HEK293T (cell line): Measurements from ENCODE around the gene PTTG1.
"Not testable (repeated sequence)": the region's sequence is repeated elsewhere in the genome, so short reads cannot be mapped to it uniquely, and the experiment has no call there.

Experiments
- CTCF ChIA-PET: fragments of 350-600 bp; formaldehyde crosslinking; extraction: SDS; loops from one replicate; lab custom pipeline; 2021; ENCODE audit warnings: antibody characterized with exemption, inconsistent platforms; lab: Yijun Ruan, JAX
- POLR2A ChIA-PET: fragments of 350-600 bp; formaldehyde crosslinking; extraction: SDS; loops from one replicate; lab custom pipeline; 2020; ENCODE audit warnings: antibody characterized with exemption, inconsistent platforms; lab: Yijun Ruan, JAX
- DNase-seq: peaks from one replicate; pipeline ENCODE4 v3.0.0; 2012; ENCODE audit warnings: mixed read lengths; ENCODE audit errors: extremely low spot score
- ARNT ChIP-seq: fragments of 450-650 bp; IDR thresholded peaks from 2 replicates; pipeline ENCODE4 v1.6.1; 2017; ENCODE audit warnings: mild to moderate bottlenecking
- BHLHE40 ChIP-seq: fragments of 450-650 bp; IDR thresholded peaks from 2 replicates; pipeline ENCODE4 v1.6.1; 2016; ENCODE audit warnings: mild to moderate bottlenecking, moderate library complexity, borderline replicate concordance
- CTBP1 ChIP-seq: fragments of 450-650 bp; IDR thresholded peaks from 2 replicates; pipeline ENCODE4 v1.6.1; 2016; ENCODE audit warnings: borderline replicate concordance
- ELF4 ChIP-seq: fragments of 450-650 bp; IDR thresholded peaks from 2 replicates; pipeline ENCODE4 v1.6.1; 2017; ENCODE audit warnings: antibody characterized with exemption
- FOXA1 ChIP-seq: fragments of 450-650 bp; IDR thresholded peaks from 2 replicates; pipeline ENCODE4 v1.6.1; 2016; ENCODE audit warnings: mild to moderate bottlenecking
- FOXK2 ChIP-seq: fragments of 450-650 bp; IDR thresholded peaks from 2 replicates; pipeline ENCODE4 v1.6.1; 2016; ENCODE audit warnings: mild to moderate bottlenecking
- FOXM1 ChIP-seq: fragments of 450-650 bp; IDR thresholded peaks from 2 replicates; pipeline ENCODE4 v1.6.1; 2017; ENCODE audit warnings: mild to moderate bottlenecking, borderline replicate concordance
- HDGF ChIP-seq: fragments of 450-650 bp; IDR thresholded peaks from 2 replicates; pipeline ENCODE4 v1.6.1; 2017; ENCODE audit warnings: antibody characterized with exemption, borderline replicate concordance
- L3MBTL2 ChIP-seq: fragments of 450-650 bp; conservative IDR thresholded peaks from 2 replicates; pipeline ENCODE4 v1.6.1; 2016; ENCODE audit warnings: mild to moderate bottlenecking
- LEF1 ChIP-seq: fragments of 450-650 bp; IDR thresholded peaks from 2 replicates; pipeline ENCODE4 v1.6.1; 2017; ENCODE audit warnings: mild to moderate bottlenecking, borderline replicate concordance
- NFRKB ChIP-seq: fragments of 450-650 bp; IDR thresholded peaks from 2 replicates; pipeline ENCODE4 v1.6.1; 2016; ENCODE audit warnings: mild to moderate bottlenecking, moderate library complexity
- PKNOX1 ChIP-seq: fragments of 450-650 bp; IDR thresholded peaks from 2 replicates; pipeline ENCODE4 v1.6.1; 2016
- SP1 ChIP-seq: fragments of 450-650 bp; IDR thresholded peaks from 2 replicates; pipeline ENCODE4 v1.6.1; 2017
- SUZ12 ChIP-seq: fragments of 450-650 bp; IDR thresholded peaks from 2 replicates; pipeline ENCODE4 v1.6.1; 2016; ENCODE audit warnings: mild to moderate bottlenecking
- TARDBP ChIP-seq: fragments of 450-650 bp; IDR thresholded peaks from 2 replicates; pipeline ENCODE4 v1.6.1; 2016
- ZNF384 ChIP-seq: fragments of 450-650 bp; IDR thresholded peaks from 2 replicates; pipeline ENCODE4 v1.6.1; 2016

Gene PTTG1

GRCh38 chr5:160427607-160428006 lies 6.0 kb downstream of the PTTG1 start:
- DNase-seq, result no peak
- POLR2A ChIA-PET, result no interaction called here
- CTCF ChIA-PET, result interaction anchor here (0.5 to 1.6 kb wide), 2 partner anchors 11 to 382 kb away, joined by 3 to 6 read pairs; no protein-coding TSS in a partner anchor
- TF ChIP-seq L3MBTL2 (no peak), CTBP1 (no peak), FOXM1 (no peak), BHLHE40 (no peak), LEF1 (no peak), TARDBP (no peak), PKNOX1 (no peak), HDGF (no peak), SP1 (no peak), FOXA1 (no peak), NFRKB (no peak), ARNT (no peak), ELF4 (no peak), ZNF384 (no peak), SUZ12 (no peak), FOXK2 (no peak)

GRCh38 chr5:160432196-160432595 lies 10.5 kb downstream of the PTTG1 start:
- DNase-seq, result no peak
- ChIA-PET CTCF (no interaction called here), POLR2A (interaction anchor here (1.5 kb wide), 1 partner anchor 10 kb away, joined by 3 read pairs; the partner anchor contains the start of gene PTTG1)
- TF ChIP-seq ARNT, result no peak
- TF ChIP-seq HDGF, result no peak
- no peak for TF ChIP-seq SUZ12
- no peak for TF ChIP-seq CTBP1
- no peak for TF ChIP-seq TARDBP
- no peak for TF ChIP-seq FOXM1

GRCh38 chr5:160432787-160433186 lies 11.1 kb downstream of the PTTG1 start:
- ChIA-PET CTCF (no interaction called here), POLR2A (interaction anchor here (1.2 kb wide), 1 partner anchor 11 kb away, joined by 4 read pairs; the partner anchor contains the start of gene PTTG1)
- TF ChIP-seq SUZ12, result no peak
- no peak for TF ChIP-seq L3MBTL2
- no peak for TF ChIP-seq PKNOX1
- TF ChIP-seq CTBP1, result no peak
- no peak for TF ChIP-seq FOXM1
- no peak for TF ChIP-seq NFRKB
- TF ChIP-seq TARDBP, result no peak
- TF ChIP-seq ZNF384, result no peak
- no peak for TF ChIP-seq HDGF
- no peak for TF ChIP-seq LEF1
- TF ChIP-seq BHLHE40, result no peak
- no peak for TF ChIP-seq ELF4
- TF ChIP-seq ARNT, result no peak
- no peak for TF ChIP-seq FOXK2
- DNase-seq, result no peak

GRCh38 chr5:160434022-160434531 lies 12.4 kb downstream of the PTTG1 start:
- TF ChIP-seq CTBP1 (no peak), PKNOX1 (no peak), ZNF384 (no peak), ARNT (no peak), TARDBP (no peak), LEF1 (no peak), HDGF (no peak), FOXA1 (no peak), SP1 (no peak), NFRKB (no peak), FOXM1 (no peak), L3MBTL2 (no peak), BHLHE40 (no peak), FOXK2 (no peak), SUZ12 (no peak), ELF4 (no peak)
- ChIA-PET POLR2A (interaction anchor here (1.2 kb wide), 1 partner anchor 12 kb away, joined by 4 read pairs; the partner anchor contains the start of gene PTTG1), CTCF (no interaction called here)
- DNase-seq, result no peak

- DNase-seq, result no peak
- CTCF ChIA-PET, result interaction anchor here (0.8 kb wide), 1 partner anchor 14 kb away, joined by 3 read pairs; the partner anchor contains the start of gene PTTG1
- TF ChIP-seq BHLHE40 (no peak), FOXK2 (no peak), ZNF384 (no peak), TARDBP (no peak), FOXM1 (no peak), FOXA1 (no peak), L3MBTL2 (no peak), SUZ12 (no peak), SP1 (no peak)
- POLR2A ChIA-PET, result no interaction called here
These were observed 13.9 kb downstream of the PTTG1 start for GRCh38 chr5:160435532-160435931.

GRCh38 chr5:160436017-160436416 lies 14.4 kb downstream of the PTTG1 start:
- TF ChIP-seq FOXM1, result no peak
- no peak for TF ChIP-seq ELF4
- no peak for TF ChIP-seq BHLHE40
- no peak for TF ChIP-seq CTBP1
- no peak for TF ChIP-seq SUZ12
- TF ChIP-seq ZNF384, result no peak
- no peak for TF ChIP-seq ARNT
- TF ChIP-seq NFRKB, result no peak
- TF ChIP-seq FOXA1, result no peak
- no peak for TF ChIP-seq TARDBP
- TF ChIP-seq FOXK2, result no peak
- no peak for TF ChIP-seq PKNOX1
- TF ChIP-seq L3MBTL2, result no peak
- no peak for TF ChIP-seq SP1
- no peak for TF ChIP-seq HDGF
- TF ChIP-seq LEF1, result no peak
- DNase-seq, result no peak
- POLR2A ChIA-PET, result no interaction called here
- CTCF ChIA-PET, result interaction anchor here (0.8 kb wide), 1 partner anchor 14 kb away, joined by 3 read pairs; the partner anchor contains the start of gene PTTG1

- CTCF ChIA-PET, result interaction anchor here (0.8 kb wide), 1 partner anchor 15 kb away, joined by 3 read pairs; the partner anchor contains the start of gene PTTG1
- DNase-seq, POLR2A ChIA-PET: not testable (repeated sequence)
These were observed 15.0 kb downstream of the PTTG1 start for GRCh38 chr5:160436661-160437060.
